Fibroblast of lung (primary cell): Measurements from ENCODE around the gene HEPN1. TPM values are rescaled to one million over a fixed set of nuclear protein-coding genes. Genes with fewer than 3 reads are reported as not detected.
"Not testable (repeated sequence)": the region's sequence is repeated elsewhere in the genome, so short reads cannot be mapped to it uniquely, and the experiment has no call there.

ENCODE experiments used
- DNase-seq, 2 donors: peaks; one replicate each; pipeline versions ENCODE4 v3.0.0 to v3.0.0-alpha.2; 2010; ENCODE audit warnings: low read depth in 2 of 2
- H2AFZ ChIP-seq: 2 replicates; pipeline ENCODE4 v1.5.1; 2012; ENCODE audit warnings: low read length, control low read depth, inconsistent platforms
- H3K27ac ChIP-seq: 2 replicates; pipeline ENCODE4 v1.5.1; 2011; ENCODE audit warnings: low read length, control low read depth; ENCODE audit not compliant: insufficient read depth
- H3K27me3 ChIP-seq: 2 replicates; pipeline ENCODE4 v1.5.1; 2011; ENCODE audit warnings: mild to moderate bottlenecking, low read length; ENCODE audit not compliant: control insufficient read depth, insufficient read depth
- H3K36me3 ChIP-seq: 2 replicates; pipeline ENCODE4 v1.5.1; 2011; ENCODE audit warnings: low read length; ENCODE audit not compliant: control insufficient read depth, insufficient read depth
- H3K4me1 ChIP-seq: 2 replicates; pipeline ENCODE4 v1.5.1; 2011; ENCODE audit warnings: low read length; ENCODE audit not compliant: control insufficient read depth, insufficient read depth; ENCODE audit errors: extremely low read depth
- H3K4me2 ChIP-seq: 2 replicates; pipeline ENCODE4 v1.5.1; 2011; ENCODE audit warnings: low read length, control low read depth; ENCODE audit not compliant: insufficient read depth; ENCODE audit errors: extremely low read depth
- H3K4me3 ChIP-seq, 4 experiments: fragments of 200-600 bp in 1 of 4; sonication (generic) in 1 of 4; replicated peaks in 1 of 4; 2 replicates each; pipeline ENCODE4 v1.5.1; 2011 to 2016; ENCODE audit warnings: low read length in 4 of 4, low read depth in 3 of 4, mild to moderate bottlenecking in 3 of 4, control low read depth in 2 of 4, inconsistent platforms in 1 of 4, mixed read lengths in 1 of 4; ENCODE audit not compliant: insufficient read depth in 1 of 4; ENCODE audit errors: control extremely low read depth in 1 of 4
- H3K79me2 ChIP-seq: 2 replicates; pipeline ENCODE4 v1.5.1; 2012; ENCODE audit warnings: mild to moderate bottlenecking, low read length, inconsistent platforms; ENCODE audit not compliant: control insufficient read depth, insufficient read depth
- H3K9ac ChIP-seq: 2 replicates; pipeline ENCODE4 v1.5.1; 2011; ENCODE audit warnings: mild to moderate bottlenecking, low read length, control low read depth; ENCODE audit not compliant: insufficient read depth
- H3K9me3 ChIP-seq: 2 replicates; pipeline ENCODE4 v1.5.1; 2012; ENCODE audit warnings: low read depth, low read length; ENCODE audit not compliant: control insufficient read depth, insufficient read depth
- H4K20me1 ChIP-seq: 2 replicates; pipeline ENCODE4 v1.5.1; 2011; ENCODE audit warnings: low read length; ENCODE audit not compliant: control insufficient read depth, insufficient read depth; ENCODE audit errors: extremely low read depth
- EZH2 ChIP-seq: IDR thresholded peaks from 2 replicates; pipeline ENCODE4 v1.5.1; 2012; ENCODE audit warnings: low read length, control low read depth, mild to moderate bottlenecking; ENCODE audit errors: missing control alignments
- polyA plus RNA-seq, 2 donors: library from polyadenylated mRNA; depleted of rRNA in 1 of 2; stranded (reverse) in 1 of 2; unstranded in 1 of 2; fragments of >200 nt; gene quantifications; 2 replicates each; pipeline ENCODE4 v1.2.1, GENCODE V29; 2011 to 2012; ENCODE audit warnings: missing spikeins in 1 of 2
- total RNA-seq: library from RNA; depleted of rRNA; stranded (reverse); fragments of >200 nt; gene quantifications from 2 replicates; pipeline ENCODE4 v1.2.1, GENCODE V29; 2014
- TF ChIP-seq, protein P1 (sequence below), 2 donors: IDR thresholded peaks in 1 of 2; conservative IDR thresholded peaks in 1 of 2; 1 replicate in 1 of 2; 2 replicates in 1 of 2; pipeline ENCODE4 v1.5.1; 2011 to 2012; ENCODE audit warnings: low read length in 2 of 2, control low read depth in 1 of 2, inconsistent platforms in 1 of 2, low read depth in 1 of 2, mild to moderate bottlenecking in 1 of 2

HEPN1 gene
- total and polyA plus RNA-seq, 2 donors (not counting 1 experiment from before 2014, with no cell fraction given): not detected

DNA sequence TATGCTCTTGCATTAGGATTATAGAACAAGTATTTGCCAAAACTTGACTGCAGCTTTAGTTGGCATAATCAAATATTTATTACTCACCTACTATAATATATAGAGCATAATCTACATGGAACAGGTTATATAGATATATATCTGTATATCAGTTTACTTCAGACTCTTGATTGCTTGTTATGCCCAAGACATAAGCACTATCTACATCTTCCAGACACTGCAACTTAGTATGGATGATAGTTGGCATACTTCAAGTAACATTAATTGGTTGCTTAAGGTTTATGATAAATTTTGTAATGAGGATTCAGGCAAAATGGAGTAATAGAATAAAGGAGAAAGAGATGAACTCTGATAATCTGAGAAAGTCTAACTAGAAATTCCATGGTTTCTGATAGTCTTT lies 36.0 kb downstream of the HEPN1 start:
- Histone ChIP-seq H3K27ac (no peak overlapping the region), H3K9ac (no peak overlapping the region), H3K27me3 (no peaks in the 10 kb centered on the region), H2AFZ (no peak overlapping the region), H3K4me3 (peak overlapping the region in 2 of 4 experiments; percentile 58 to 89), H3K79me2 (no peaks in the 10 kb centered on the region), H3K4me2 (peak overlapping the region; percentile 27), H3K4me1 (no peaks in the 10 kb centered on the region), H3K36me3 (no peaks in the 10 kb centered on the region), H4K20me1 (no peaks in the 10 kb centered on the region), H3K9me3 (no peaks in the 10 kb centered on the region)
- no peak for TF ChIP-seq EZH2
- TF ChIP-seq, protein P1, sequence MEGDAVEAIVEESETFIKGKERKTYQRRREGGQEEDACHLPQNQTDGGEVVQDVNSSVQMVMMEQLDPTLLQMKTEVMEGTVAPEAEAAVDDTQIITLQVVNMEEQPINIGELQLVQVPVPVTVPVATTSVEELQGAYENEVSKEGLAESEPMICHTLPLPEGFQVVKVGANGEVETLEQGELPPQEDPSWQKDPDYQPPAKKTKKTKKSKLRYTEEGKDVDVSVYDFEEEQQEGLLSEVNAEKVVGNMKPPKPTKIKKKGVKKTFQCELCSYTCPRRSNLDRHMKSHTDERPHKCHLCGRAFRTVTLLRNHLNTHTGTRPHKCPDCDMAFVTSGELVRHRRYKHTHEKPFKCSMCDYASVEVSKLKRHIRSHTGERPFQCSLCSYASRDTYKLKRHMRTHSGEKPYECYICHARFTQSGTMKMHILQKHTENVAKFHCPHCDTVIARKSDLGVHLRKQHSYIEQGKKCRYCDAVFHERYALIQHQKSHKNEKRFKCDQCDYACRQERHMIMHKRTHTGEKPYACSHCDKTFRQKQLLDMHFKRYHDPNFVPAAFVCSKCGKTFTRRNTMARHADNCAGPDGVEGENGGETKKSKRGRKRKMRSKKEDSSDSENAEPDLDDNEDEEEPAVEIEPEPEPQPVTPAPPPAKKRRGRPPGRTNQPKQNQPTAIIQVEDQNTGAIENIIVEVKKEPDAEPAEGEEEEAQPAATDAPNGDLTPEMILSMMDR (conservative IDR thresholded peaks at IDR 0.05 in 1 of 2, IDR thresholded peaks at IDR 0.05 in 1 of 2; ENCODE audit: low read depth in 1 of 2, low read length in 2 of 2): no peak
- DNase-seq: no peak

DNA sequence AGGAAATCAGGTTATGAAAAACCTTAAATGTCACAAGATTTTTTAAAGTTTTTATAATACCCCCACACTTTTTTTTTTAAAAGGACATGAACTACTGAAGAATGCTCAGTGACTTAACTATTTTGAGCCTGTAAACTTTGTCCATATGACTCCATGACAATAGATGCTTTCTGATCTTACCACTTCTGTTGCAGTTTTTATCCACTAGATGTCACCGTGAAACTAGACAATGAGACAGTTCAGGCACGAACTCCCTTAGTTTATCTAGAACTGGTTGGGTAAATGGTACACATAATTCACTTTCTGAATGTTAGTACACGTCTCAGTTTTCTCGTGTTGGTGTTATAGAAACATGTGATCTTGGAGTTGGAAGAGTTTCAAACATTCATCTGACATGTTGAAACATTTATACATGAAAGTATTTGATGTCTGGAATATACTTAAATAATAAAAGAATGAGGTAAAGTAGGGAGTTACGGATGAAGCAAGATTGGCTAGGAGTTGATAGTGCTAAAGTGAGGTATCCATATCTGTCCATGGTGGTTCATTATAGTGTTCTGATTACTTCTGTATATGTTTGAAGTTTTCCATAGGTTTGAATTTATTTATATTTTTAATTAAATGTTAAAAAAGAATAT lies 43.0 kb downstream of the HEPN1 start:
- Histone ChIP-seq H3K9ac (no peak overlapping the region), H3K36me3 (no peaks in the 10 kb centered on the region), H2AFZ (no peak overlapping the region), H3K9me3 (no peaks in the 10 kb centered on the region), H3K4me3 (no peak overlapping the region), H3K4me1 (no peaks in the 10 kb centered on the region), H3K27me3 (no peaks in the 10 kb centered on the region), H3K79me2 (no peaks in the 10 kb centered on the region), H4K20me1 (no peaks in the 10 kb centered on the region), H3K27ac (no peak overlapping the region), H3K4me2 (no peak overlapping the region)
- TF ChIP-seq, protein P1 (conservative IDR thresholded peaks at IDR 0.05 in 1 of 2, IDR thresholded peaks at IDR 0.05 in 1 of 2; ENCODE audit: low read depth in 1 of 2, low read length in 2 of 2): peak; percentile 72 to 79
- TF ChIP-seq EZH2: no peak
- peak; percentile 69 to 90 for DNase-seq

GRCh38 chr11:124968197-124968596 lies 49.1 kb downstream of the HEPN1 start:
- H3K9me3 ChIP-seq, H3K36me3 ChIP-seq, H3K4me3 ChIP-seq, H3K9ac ChIP-seq, H3K79me2 ChIP-seq, H3K27ac ChIP-seq, H3K4me2 ChIP-seq, H3K4me1 ChIP-seq, H2AFZ ChIP-seq, H4K20me1 ChIP-seq, DNase-seq, H3K27me3 ChIP-seq: not testable (repeated sequence)

Other genes starting within 250 kb of the HEPN1 start
- gene SIAE, start 245.5 kb upstream of the HEPN1 start, total RNA-seq: 23.1 and 28.9 TPM in 2 replicates
- 42.3 and 67.0 TPM in 2 replicates for gene SIAE, start 245.5 kb upstream of the HEPN1 start, polyA plus RNA-seq
- 10.0 and 18.0 TPM in 2 replicates for gene SPA17, start 245.3 kb upstream of the HEPN1 start, total RNA-seq
- gene SPA17, start 245.3 kb upstream of the HEPN1 start, polyA plus RNA-seq: 19.1 and 27.0 TPM in 2 replicates
- gene NRGN, start 179.3 kb upstream of the HEPN1 start, total RNA-seq: 0.17 TPM in 1 of 2 replicates, not detected in the other
- gene NRGN, start 179.3 kb upstream of the HEPN1 start, polyA plus RNA-seq: 4.9 and 10.8 TPM in 2 replicates
- not detected in 2 replicates for gene VSIG2, start 167.0 kb upstream of the HEPN1 start, total RNA-seq
- 0.06 TPM in 1 of 2 replicates, not detected in the other for gene VSIG2, start 167.0 kb upstream of the HEPN1 start, polyA plus RNA-seq
- gene ESAM, start 157.0 kb upstream of the HEPN1 start, total RNA-seq: under 0.01 and 0.26 TPM in 2 replicates
- 0.10 and 2.7 TPM in 2 replicates for gene ESAM, start 157.0 kb upstream of the HEPN1 start, polyA plus RNA-seq
- 6.2 and 6.3 TPM in 2 replicates for gene MSANTD2, start 118.8 kb upstream of the HEPN1 start, total RNA-seq
- 5.6 and 6.6 TPM in 2 replicates for gene MSANTD2, start 118.8 kb upstream of the HEPN1 start, polyA plus RNA-seq
- 11.6 and 25.4 TPM in 2 replicates for gene ROBO3, start 53.8 kb upstream of the HEPN1 start, total RNA-seq
- 7.2 and 8.8 TPM in 2 replicates for gene ROBO3, start 53.8 kb upstream of the HEPN1 start, polyA plus RNA-seq
- gene ROBO4, start 21.4 kb upstream of the HEPN1 start, total RNA-seq: 0.26 and 0.66 TPM in 2 replicates
- 0.45 and 0.63 TPM in 2 replicates for gene ROBO4, start 21.4 kb upstream of the HEPN1 start, polyA plus RNA-seq
- gene HEPACAM, start 16.8 kb downstream of the HEPN1 start, total RNA-seq: under 0.01 TPM in 1 of 2 replicates, not detected in the other
- gene HEPACAM, start 16.8 kb downstream of the HEPN1 start, polyA plus RNA-seq: 0.08 and 0.11 TPM in 2 replicates
- gene CCDC15, start 35.0 kb downstream of the HEPN1 start, total RNA-seq: 0.77 and 2.3 TPM in 2 replicates
- gene CCDC15, start 35.0 kb downstream of the HEPN1 start, polyA plus RNA-seq: 1.2 and 4.0 TPM in 2 replicates
- gene SLC37A2, start 144.1 kb downstream of the HEPN1 start, total RNA-seq: 0.26 and 0.83 TPM in 2 replicates
- 0.36 and 2.2 TPM in 2 replicates for gene SLC37A2, start 144.1 kb downstream of the HEPN1 start, polyA plus RNA-seq
- gene TMEM218, start 192.4 kb downstream of the HEPN1 start, total RNA-seq: 28.0 and 31.9 TPM in 2 replicates
- gene TMEM218, start 192.4 kb downstream of the HEPN1 start, polyA plus RNA-seq: 33.9 and 34.8 TPM in 2 replicates
- 0.33 and 1.0 TPM in 2 replicates for gene PKNOX2, start 245.5 kb downstream of the HEPN1 start, total RNA-seq
- gene PKNOX2, start 245.5 kb downstream of the HEPN1 start, polyA plus RNA-seq: 1.5 and 2.2 TPM in 2 replicates